KOPT-K1 (cell line): ENCODE data around the gene SLC35A3.
"Not testable (repeated sequence)": the region's sequence is repeated elsewhere in the genome, so short reads cannot be mapped to it uniquely, and the experiment has no call there.

ENCODE experiments used
- H3K27ac ChIP-seq: fragments of 200-600 bp; sonication (generic); 2 replicates; pipeline ENCODE4 v1.5.1; 2016; ENCODE audit warnings: antibody characterized with exemption, mild to moderate bottlenecking, low read depth, low read length; ENCODE audit not compliant: poor library complexity, severe bottlenecking
- H3K36me3 ChIP-seq: fragments of 200-600 bp; sonication (generic); 2 replicates; pipeline ENCODE4 v1.5.1; 2017; ENCODE audit warnings: antibody characterized with exemption, mild to moderate bottlenecking, low read length, moderate library complexity; ENCODE audit not compliant: insufficient read depth
- H3K9me3 ChIP-seq: fragments of 200-600 bp; sonication (generic); 2 replicates; pipeline ENCODE4 v1.5.1; 2017; ENCODE audit warnings: antibody characterized with exemption, low read length, mild to moderate bottlenecking; ENCODE audit not compliant: insufficient read depth, poor library complexity, severe bottlenecking

The SLC35A3 gene

DNA sequence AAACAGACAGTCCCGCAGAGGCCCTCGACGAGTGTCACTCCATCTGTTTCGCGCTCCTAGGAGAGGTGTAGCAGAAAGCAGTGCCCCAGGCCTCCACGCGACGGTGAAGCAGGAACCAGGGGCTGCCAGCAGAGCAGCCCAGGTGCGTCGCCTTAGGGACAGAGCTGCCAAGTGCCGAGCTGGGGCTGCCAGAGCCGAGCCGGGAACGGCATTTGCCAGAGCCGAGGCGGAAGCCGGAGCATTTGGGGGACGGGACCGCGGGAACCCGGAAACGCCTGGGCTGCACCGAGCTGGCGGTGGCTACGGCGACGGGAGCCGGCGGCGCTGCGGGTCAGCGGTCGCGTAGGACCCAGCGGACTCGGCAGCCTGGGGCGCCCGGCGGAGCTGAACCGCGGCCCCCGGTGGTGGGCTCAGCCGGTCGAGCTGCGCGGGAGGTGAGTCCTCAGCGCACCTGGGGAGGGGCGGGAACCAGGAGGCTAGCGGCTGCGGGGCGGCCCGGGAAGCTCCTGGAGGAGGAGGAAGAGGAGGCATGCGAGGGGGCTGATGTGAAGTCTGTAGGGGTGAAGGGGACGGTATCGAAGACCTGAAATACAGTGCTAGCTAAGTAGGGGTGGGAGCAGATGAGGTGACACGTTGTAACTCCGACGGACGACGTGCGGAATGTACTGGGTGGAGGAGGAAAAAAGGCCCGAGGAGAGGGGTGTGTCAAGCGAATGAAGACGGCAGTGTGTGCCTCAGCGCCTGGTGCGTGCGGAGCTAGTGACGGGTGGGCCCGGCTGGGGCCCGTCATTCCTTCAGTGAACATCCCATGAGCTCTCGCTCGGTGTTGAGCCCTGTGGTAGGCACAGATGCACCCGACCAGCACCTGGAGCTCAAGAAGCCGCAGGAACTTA, at the start of gene SLC35A3:
SLC35A3 (plus strand) TSS at position 268 of the 893 bp plus-strand sequence. CDS start 23,559 bp downstream, outside the sequence.
- Histone ChIP-seq H3K36me3 (peaks cover 13% of the 10 kb centered on the region), H3K27ac (peak within 1 kb of the TSS; percentile 70), H3K9me3 (no peaks in the 10 kb centered on the region)

- H3K27ac ChIP-seq, result no peak overlapping the region
- peaks cover 10% of the 10 kb centered on the region for H3K9me3 ChIP-seq
- no peaks in the 10 kb centered on the region for H3K36me3 ChIP-seq
These were observed 35.0 kb upstream of the SLC35A3 start for GRCh38 chr1:99934801-99935200.

DNA sequence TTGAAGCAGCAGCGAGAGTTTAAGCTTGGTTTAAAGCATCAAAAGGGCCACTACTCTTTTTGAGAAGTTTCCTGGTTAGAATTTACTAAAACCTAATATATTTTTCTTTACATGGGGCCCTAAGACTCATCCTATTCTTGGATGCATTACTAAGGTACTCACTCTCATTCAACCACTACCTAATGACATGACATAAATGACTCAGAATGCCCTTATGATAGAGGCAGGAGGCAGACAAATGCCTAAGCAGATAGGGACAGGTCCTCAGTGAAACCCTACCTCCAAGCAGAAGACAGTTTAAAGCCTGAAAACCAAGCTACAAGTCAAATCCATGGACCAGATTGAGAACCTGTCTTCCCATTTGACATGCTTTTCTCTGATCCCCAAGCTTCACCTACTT, 34.3 kb upstream of the SLC35A3 start:
- H3K27ac ChIP-seq, result no peak overlapping the region
- H3K36me3 ChIP-seq, result no peaks in the 10 kb centered on the region
- peaks cover 10% of the 10 kb centered on the region for H3K9me3 ChIP-seq

DNA sequence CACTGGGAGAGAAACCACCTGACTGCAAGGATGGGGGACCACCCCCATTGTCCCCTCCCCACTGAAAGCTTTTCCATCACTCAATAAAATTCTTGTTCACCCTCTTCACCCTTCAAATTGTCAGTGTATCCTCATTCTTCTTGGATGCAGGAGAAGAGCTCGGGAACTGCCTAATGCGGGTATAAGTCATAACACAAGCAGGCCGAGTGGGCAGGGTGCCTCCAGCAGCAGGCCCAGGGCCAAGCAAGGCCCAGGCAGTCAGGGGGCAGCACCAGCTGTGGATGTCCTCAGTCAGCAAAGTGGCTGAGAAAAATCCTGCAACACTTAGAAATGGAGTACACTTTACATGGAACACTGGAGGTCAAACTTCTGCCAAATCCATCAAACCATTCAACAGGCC, 33.7 kb upstream of the SLC35A3 start:
- no peaks in the 10 kb centered on the region for H3K36me3 ChIP-seq
- H3K9me3 ChIP-seq, result peaks cover 10% of the 10 kb centered on the region
- H3K27ac ChIP-seq, result no peak overlapping the region

DNA sequence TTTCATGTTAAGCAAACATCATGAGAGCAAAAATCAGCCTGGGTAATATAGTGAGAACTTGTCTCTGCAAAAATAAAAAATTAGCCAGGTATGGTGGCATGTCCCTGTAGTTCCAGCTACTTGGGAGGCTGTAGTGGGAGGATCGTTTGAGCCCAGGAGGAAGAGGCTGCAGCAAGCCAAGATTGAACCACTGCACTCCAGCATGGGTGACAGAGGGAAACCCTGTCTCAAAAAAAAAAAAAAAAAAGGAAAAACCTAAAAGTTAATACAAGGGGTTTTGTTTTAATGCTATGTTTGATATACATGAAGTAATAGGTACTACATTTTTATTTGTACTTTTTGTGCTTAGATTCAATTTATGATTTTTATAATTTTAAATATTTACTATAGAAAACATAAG, 27.1 kb upstream of the SLC35A3 start:
- no peaks in the 10 kb centered on the region for H3K36me3 ChIP-seq

GRCh38 chr1:99943223-99943794, 26.5 kb upstream of the SLC35A3 start:
- no peaks in the 10 kb centered on the region for H3K9me3 ChIP-seq
- H3K36me3 ChIP-seq, result no peaks in the 10 kb centered on the region
- H3K27ac ChIP-seq, result no peak overlapping the region

More for the DNA sequence above, 27.1 kb upstream of the SLC35A3 start:
- Histone ChIP-seq H3K9me3 (no peaks in the 10 kb centered on the region), H3K27ac (no peak overlapping the region)

GRCh38 chr1:99944192-99944591, 25.6 kb upstream of the SLC35A3 start:
- Histone ChIP-seq H3K36me3 (no peaks in the 10 kb centered on the region), H3K9me3 (no peaks in the 10 kb centered on the region), H3K27ac (no peak overlapping the region)

DNA sequence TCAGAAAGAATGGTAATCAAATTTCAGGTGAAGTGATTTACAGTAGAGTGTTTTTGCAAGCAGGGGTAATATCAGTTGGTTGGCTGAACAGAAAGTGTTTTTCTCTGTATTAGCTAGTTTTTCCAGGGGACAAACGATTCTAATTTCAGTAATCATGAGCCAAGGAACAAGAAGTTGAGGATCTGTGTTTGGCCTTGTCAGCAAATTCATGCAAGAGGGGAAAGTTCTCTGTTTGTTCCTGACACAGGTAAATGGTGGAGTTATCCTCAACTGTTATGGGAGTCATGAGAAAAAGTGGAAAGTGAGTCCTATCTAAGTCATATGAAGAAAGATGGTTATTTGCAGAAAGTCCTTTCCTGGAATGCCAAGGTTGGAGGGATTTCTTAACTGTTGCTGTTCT, 24.6 kb upstream of the SLC35A3 start:
- Histone ChIP-seq H3K27ac (no peak overlapping the region), H3K36me3 (no peaks in the 10 kb centered on the region), H3K9me3 (no peaks in the 10 kb centered on the region)

GRCh38 chr1:99950486-99950885, 19.3 kb upstream of the SLC35A3 start:
- H3K27ac ChIP-seq, result no peak overlapping the region

GRCh38 chr1:99952522-99952921, 17.3 kb upstream of the SLC35A3 start:
- peaks cover 3% of the 10 kb centered on the region for H3K9me3 ChIP-seq
- no peaks in the 10 kb centered on the region for H3K36me3 ChIP-seq
- no peak overlapping the region for H3K27ac ChIP-seq

More at GRCh38 chr1:99950486-99950885, 19.3 kb upstream of the SLC35A3 start:
- Histone ChIP-seq H3K36me3 (no peaks in the 10 kb centered on the region), H3K9me3 (peaks cover 3% of the 10 kb centered on the region)

GRCh38 chr1:99955375-99955774, 14.4 kb upstream of the SLC35A3 start:
- H3K27ac ChIP-seq, result no peak overlapping the region
- no peaks in the 10 kb centered on the region for H3K36me3 ChIP-seq
- H3K9me3 ChIP-seq, result peaks cover 3% of the 10 kb centered on the region

GRCh38 chr1:99956755-99957154, 13.0 kb upstream of the SLC35A3 start:
- H3K27ac ChIP-seq, result no peak overlapping the region
- no peaks in the 10 kb centered on the region for H3K36me3 ChIP-seq
- peaks cover 3% of the 10 kb centered on the region for H3K9me3 ChIP-seq

DNA sequence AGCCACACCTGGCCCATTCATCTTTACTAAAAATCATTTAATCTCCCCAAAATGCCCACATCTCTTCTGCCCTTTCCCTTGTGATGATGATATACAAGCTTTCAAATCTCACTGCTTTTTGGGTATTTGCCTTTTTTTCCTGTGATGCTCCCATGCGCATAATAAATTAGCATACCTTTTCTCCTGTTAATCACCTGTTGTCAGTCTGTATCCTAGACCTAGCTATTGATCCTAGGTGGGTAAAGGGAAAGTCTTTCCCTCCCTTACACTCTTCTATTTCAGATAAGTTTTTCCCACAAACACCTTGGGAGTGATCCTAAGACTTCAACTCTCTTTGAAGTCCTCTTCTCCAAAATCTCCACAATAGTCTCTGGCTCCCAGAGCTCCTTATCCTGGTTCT, 12.0 kb upstream of the SLC35A3 start:
- Histone ChIP-seq H3K27ac (no peak overlapping the region), H3K36me3 (no peaks in the 10 kb centered on the region), H3K9me3 (peaks cover 3% of the 10 kb centered on the region)

GRCh38 chr1:99959189-99959705, 10.5 kb upstream of the SLC35A3 start:
- H3K27ac ChIP-seq, H3K9me3 ChIP-seq, H3K36me3 ChIP-seq: not testable (repeated sequence)

DNA sequence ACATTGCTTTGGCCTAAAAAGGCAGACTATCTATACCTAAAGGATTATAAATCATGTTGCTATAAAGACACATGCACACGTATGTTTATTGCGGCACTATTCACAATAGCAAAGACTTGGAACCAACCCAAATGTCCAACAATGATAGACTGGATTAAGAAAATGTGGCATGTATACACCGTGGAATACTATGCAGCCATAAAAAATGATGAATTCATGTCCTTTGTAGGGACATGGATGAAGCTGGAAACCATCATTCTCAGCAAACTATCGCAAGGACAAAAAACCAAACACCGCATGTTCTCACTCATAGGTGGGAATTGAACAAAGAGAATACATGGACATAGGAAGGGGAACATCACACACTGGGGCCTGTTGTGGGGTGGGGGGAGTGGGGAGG, 9.5 kb upstream of the SLC35A3 start:
- H3K36me3 ChIP-seq, H3K9me3 ChIP-seq, H3K27ac ChIP-seq: not testable (repeated sequence)
